HepG2 (cell line): ENCODE measurements around the gene MCM3AP. TPM values are rescaled to one million over a fixed set of nuclear protein-coding genes. Genes with fewer than 3 reads are reported as not detected.

Experiments used
- ATF7-NPFF ChIP-seq: sonication (generic); formaldehyde crosslinking; IDR thresholded peaks from 2 replicates; pipeline ENCODE4 v1.8.1; 2023; ENCODE audit warnings: mild to moderate bottlenecking, low read depth, missing genetic modification reagents, moderate library complexity
- CBX2 ChIP-seq, 2 experiments: fragments of 200-600 bp in 1 of 2; sonication (generic); formaldehyde crosslinking in 1 of 2; IDR thresholded peaks; 2 replicates each; pipeline versions ENCODE4 v1.7.0 to v1.8.1; 2018 to 2022; ENCODE audit warnings: low read depth in 2 of 2, low read length in 1 of 2, mild to moderate bottlenecking in 1 of 2, missing genetic modification reagents in 1 of 2
- CHD4 ChIP-seq: fragments of 200-600 bp; sonication (generic); IDR thresholded peaks from 2 replicates; pipeline ENCODE4 v1.7.0; 2017; ENCODE audit warnings: mild to moderate bottlenecking, low read length, borderline replicate concordance
- DMAP1 ChIP-seq: IDR thresholded peaks from 2 replicates; pipeline ENCODE4 v1.6.1; 2016
- E2F1 ChIP-seq: sonication (generic); formaldehyde crosslinking; IDR thresholded peaks from 2 replicates; pipeline ENCODE4 v1.5.0; 2020; ENCODE audit warnings: missing genetic modification reagents
- EZH2 ChIP-seq: conservative IDR thresholded peaks from 2 replicates; pipeline ENCODE4 v1.6.1; 2012; ENCODE audit warnings: mild to moderate bottlenecking, low read depth, low read length, moderate library complexity
- HNRNPL ChIP-seq: fragments of 200-400 bp; formaldehyde crosslinking; IDR thresholded peaks from 2 replicates; pipeline ENCODE4 v1.6.1; 2017; ENCODE audit warnings: mild to moderate bottlenecking, low read depth, low read length
- JARID2 ChIP-seq: sonication (generic); formaldehyde crosslinking; IDR thresholded peaks from 2 replicates; pipeline ENCODE4 v1.8.1; 2023; ENCODE audit warnings: missing genetic modification reagents, inconsistent platforms; ENCODE audit not compliant: insufficient replicate concordance
- MAFK ChIP-seq, 2 experiments: IDR thresholded peaks in 1 of 2; conservative IDR thresholded peaks in 1 of 2; 2 replicates each; pipeline ENCODE4 v1.6.1; 2011; ENCODE audit warnings: improper control_type of control experiment in 2 of 2, low read length in 2 of 2
- MED1 ChIP-seq: sonication (generic); formaldehyde crosslinking; IDR thresholded peaks from 2 replicates; pipeline ENCODE4 v1.4.0; 2020; ENCODE audit warnings: missing genetic modification reagents
- NCOA1 ChIP-seq: sonication (generic); formaldehyde crosslinking; IDR thresholded peaks from 2 replicates; pipeline ENCODE4 v1.9.0; 2021; ENCODE audit warnings: missing genetic modification reagents
- NPAS2 ChIP-seq: sonication (generic); formaldehyde crosslinking; IDR thresholded peaks from 2 replicates; pipeline ENCODE4 v1.8.0; 2022; ENCODE audit warnings: mild to moderate bottlenecking, missing genetic modification reagents, borderline replicate concordance
- PHF21A ChIP-seq: sonication (generic); formaldehyde crosslinking; IDR thresholded peaks from 2 replicates; pipeline ENCODE4 v1.5.0; 2020; ENCODE audit warnings: mild to moderate bottlenecking, missing genetic modification reagents
- PLRG1 ChIP-seq: fragments of 450-650 bp; conservative IDR thresholded peaks from 2 replicates; pipeline ENCODE4 v1.6.1; 2016
- PTBP1 ChIP-seq: fragments of 200-400 bp; formaldehyde crosslinking; IDR thresholded peaks from 2 replicates; pipeline ENCODE4 v1.6.1; 2018; ENCODE audit warnings: low read length, low read depth; ENCODE audit not compliant: poor library complexity, severe bottlenecking
- SIX4 ChIP-seq: sonication (generic); formaldehyde crosslinking; IDR thresholded peaks from 2 replicates; pipeline ENCODE4 v1.4.0; 2020; ENCODE audit warnings: missing genetic modification reagents
- SMARCE1 ChIP-seq: fragments of 450-650 bp; IDR thresholded peaks from 2 replicates; pipeline ENCODE4 v1.6.1; 2017; ENCODE audit warnings: borderline replicate concordance
- SRF ChIP-seq: IDR thresholded peaks from 2 replicates; pipeline ENCODE4 v1.6.1; 2011; ENCODE audit warnings: mild to moderate bottlenecking, low read depth, low read length, moderate library complexity
- ZFP36L2 ChIP-seq: sonication (generic); formaldehyde crosslinking; IDR thresholded peaks from 2 replicates; pipeline ENCODE4 v1.4.0; 2020; ENCODE audit warnings: missing genetic modification reagents
- ZNF121 ChIP-seq: sonication (generic); formaldehyde crosslinking; IDR thresholded peaks from 2 replicates; pipeline ENCODE4 v1.5.0; 2020; ENCODE audit warnings: mild to moderate bottlenecking, missing genetic modification reagents
- ZNF367 ChIP-seq: sonication (generic); formaldehyde crosslinking; IDR thresholded peaks from 2 replicates; pipeline ENCODE4 v1.4.0; 2020; ENCODE audit warnings: missing genetic modification reagents, borderline replicate concordance
- ZNF549 ChIP-seq: sonication (generic); formaldehyde crosslinking; IDR thresholded peaks from 2 replicates; pipeline ENCODE4 v1.5.0; 2020; ENCODE audit warnings: missing genetic modification reagents
- ZSCAN29 ChIP-seq: sonication (generic); formaldehyde crosslinking; conservative IDR thresholded peaks from 2 replicates; pipeline ENCODE4 v1.4.0; 2020; ENCODE audit warnings: mild to moderate bottlenecking, missing genetic modification reagents
- polyA plus RNA-seq, 8 experiments: library from polyadenylated mRNA; depleted of rRNA in 3 of 8; stranded (reverse) in 7 of 8; unstranded in 1 of 8; fragments of >200 nt; fragmentation: Illumina TruSeq in 4 of 8; extraction: Trizol in 4 of 8; gene quantifications; 2 replicates each; pipeline versions ENCODE4 v1.2.1 to v1.2.3, GENCODE V29; 2011 to 2016; ENCODE audit warnings: low read depth in 4 of 8, missing spikeins in 1 of 8, mixed read lengths in 1 of 8; ENCODE audit not compliant: insufficient read depth in 1 of 8
- total RNA-seq, 5 experiments: library from RNA; depleted of rRNA; stranded (reverse); fragments of >200 nt; fragmentation: Illumina TruSeq; extraction: Trizol; gene quantifications; 2 replicates each; pipeline ENCODE4 v1.2.3, GENCODE V29; 2016; ENCODE audit warnings: low read depth in 1 of 5
- TF ChIP-seq, protein P1 (sequence below): sonication (generic); formaldehyde crosslinking; conservative IDR thresholded peaks from 2 replicates; pipeline ENCODE4 v1.4.0; 2020; ENCODE audit warnings: missing genetic modification reagents
- TF ChIP-seq, protein P2 (sequence below): sonication (generic); formaldehyde crosslinking; IDR thresholded peaks from 2 replicates; pipeline ENCODE4 v1.4.0; 2020; ENCODE audit warnings: mild to moderate bottlenecking, missing genetic modification reagents, borderline replicate concordance

MCM3AP gene
- total and polyA plus RNA-seq, 2 of the 13 experiments (the other 11 are each of a cell fraction or from before 2014, with no cell fraction given), result 27.0 to 54.7 TPM

DNA sequence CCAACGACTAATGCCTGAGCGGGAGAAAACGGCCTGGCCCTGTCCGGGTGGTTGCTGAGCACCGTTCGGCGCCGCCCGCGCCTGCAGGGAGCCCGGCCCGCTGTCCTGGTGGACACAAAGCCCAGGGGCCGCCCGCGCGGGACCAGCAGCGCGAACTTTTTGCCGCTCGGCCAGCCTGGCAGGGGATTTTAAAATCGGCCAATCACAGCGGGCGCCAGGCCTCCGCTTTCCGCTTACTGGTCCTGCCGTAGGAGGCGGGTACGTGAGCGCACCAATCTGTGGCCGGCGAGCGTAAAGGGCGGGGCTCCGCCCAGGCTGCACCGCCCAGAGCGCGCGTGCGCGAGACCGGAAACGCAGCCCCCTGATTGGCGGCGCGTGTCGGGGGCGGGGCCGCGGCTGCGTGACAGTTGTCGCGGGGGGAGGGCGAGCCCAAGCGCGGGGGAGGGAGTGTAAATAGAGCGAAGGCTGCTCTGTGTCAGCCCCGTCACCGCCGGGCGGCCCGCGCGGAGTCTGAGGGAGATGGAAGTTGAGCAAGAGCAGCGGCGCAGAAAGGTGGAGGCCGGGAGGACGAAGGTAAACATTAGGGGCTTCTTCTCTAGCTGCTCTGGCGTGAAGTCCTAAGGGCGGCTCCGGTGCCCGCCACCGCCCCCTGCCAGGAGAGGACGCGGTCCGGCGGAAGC is 38.4 kb upstream of the MCM3AP start, which contains the start of the genes C21orf58 and PCNT (continued):
- TF ChIP-seq ZNF121 (CRISPR knock-in tag) (0 out of 2 replicates have a peak, but pooled peaks have one; percentile 3), MED1 (CRISPR knock-in tag) (no peak), EZH2 (no peak), JARID2 (no peak), PTBP1 (no peak), ATF7-NPFF (CRISPR knock-in tag) (peak; percentile 94), HNRNPL (no peak), DMAP1 (CRISPR knock-in tag) (peak; percentile 93), SMARCE1 (no peak), ZNF367 (CRISPR knock-in tag) (no peak), E2F1 (CRISPR knock-in tag) (peak; percentile 99), ZNF549 (no peak), NCOA1 (CRISPR knock-in tag) (no peak), SRF (no peak), ZSCAN29 (CRISPR knock-in tag) (peak; percentile 0; the same call in 1 of the 2 replicates), CBX2 (IDR thresholded peaks at IDR 0.05; ENCODE audit: low read depth, low read length) (no peak), CBX2 (CRISPR knock-in tag; IDR thresholded peaks at IDR 0.05; ENCODE audit: low read depth) (no peak), CHD4 (no peak), ZFP36L2 (CRISPR knock-in tag) (no peak), MAFK (conservative IDR thresholded peaks at IDR 0.05 in 1 of 2, IDR thresholded peaks at IDR 0.05 in 1 of 2; ENCODE audit: low read length in 2 of 2) (no peak), NPAS2 (CRISPR knock-in tag) (no peak), PLRG1 (no peak), PHF21A (CRISPR knock-in tag) (no peak), SIX4 (no peak)
- TF ChIP-seq, protein P1, sequence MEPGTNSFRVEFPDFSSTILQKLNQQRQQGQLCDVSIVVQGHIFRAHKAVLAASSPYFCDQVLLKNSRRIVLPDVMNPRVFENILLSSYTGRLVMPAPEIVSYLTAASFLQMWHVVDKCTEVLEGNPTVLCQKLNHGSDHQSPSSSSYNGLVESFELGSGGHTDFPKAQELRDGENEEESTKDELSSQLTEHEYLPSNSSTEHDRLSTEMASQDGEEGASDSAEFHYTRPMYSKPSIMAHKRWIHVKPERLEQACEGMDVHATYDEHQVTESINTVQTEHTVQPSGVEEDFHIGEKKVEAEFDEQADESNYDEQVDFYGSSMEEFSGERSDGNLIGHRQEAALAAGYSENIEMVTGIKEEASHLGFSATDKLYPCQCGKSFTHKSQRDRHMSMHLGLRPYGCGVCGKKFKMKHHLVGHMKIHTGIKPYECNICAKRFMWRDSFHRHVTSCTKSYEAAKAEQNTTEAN (CRISPR knock-in tag), result no peak
- TF ChIP-seq, protein P2, sequence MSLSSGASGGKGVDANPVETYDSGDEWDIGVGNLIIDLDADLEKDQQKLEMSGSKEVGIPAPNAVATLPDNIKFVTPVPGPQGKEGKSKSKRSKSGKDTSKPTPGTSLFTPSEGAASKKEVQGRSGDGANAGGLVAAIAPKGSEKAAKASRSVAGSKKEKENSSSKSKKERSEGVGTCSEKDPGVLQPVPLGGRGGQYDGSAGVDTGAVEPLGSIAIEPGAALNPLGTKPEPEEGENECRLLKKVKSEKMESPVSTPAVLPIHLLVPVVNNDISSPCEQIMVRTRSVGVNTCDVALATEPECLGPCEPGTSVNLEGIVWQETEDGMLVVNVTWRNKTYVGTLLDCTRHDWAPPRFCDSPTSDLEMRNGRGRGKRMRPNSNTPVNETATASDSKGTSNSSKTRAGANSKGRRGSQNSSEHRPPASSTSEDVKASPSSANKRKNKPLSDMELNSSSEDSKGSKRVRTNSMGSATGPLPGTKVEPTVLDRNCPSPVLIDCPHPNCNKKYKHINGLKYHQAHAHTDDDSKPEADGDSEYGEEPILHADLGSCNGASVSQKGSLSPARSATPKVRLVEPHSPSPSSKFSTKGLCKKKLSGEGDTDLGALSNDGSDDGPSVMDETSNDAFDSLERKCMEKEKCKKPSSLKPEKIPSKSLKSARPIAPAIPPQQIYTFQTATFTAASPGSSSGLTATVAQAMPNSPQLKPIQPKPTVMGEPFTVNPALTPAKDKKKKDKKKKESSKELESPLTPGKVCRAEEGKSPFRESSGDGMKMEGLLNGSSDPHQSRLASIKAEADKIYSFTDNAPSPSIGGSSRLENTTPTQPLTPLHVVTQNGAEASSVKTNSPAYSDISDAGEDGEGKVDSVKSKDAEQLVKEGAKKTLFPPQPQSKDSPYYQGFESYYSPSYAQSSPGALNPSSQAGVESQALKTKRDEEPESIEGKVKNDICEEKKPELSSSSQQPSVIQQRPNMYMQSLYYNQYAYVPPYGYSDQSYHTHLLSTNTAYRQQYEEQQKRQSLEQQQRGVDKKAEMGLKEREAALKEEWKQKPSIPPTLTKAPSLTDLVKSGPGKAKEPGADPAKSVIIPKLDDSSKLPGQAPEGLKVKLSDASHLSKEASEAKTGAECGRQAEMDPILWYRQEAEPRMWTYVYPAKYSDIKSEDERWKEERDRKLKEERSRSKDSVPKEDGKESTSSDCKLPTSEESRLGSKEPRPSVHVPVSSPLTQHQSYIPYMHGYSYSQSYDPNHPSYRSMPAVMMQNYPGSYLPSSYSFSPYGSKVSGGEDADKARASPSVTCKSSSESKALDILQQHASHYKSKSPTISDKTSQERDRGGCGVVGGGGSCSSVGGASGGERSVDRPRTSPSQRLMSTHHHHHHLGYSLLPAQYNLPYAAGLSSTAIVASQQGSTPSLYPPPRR, result no peak
